HG03060 (cell line): ENCODE results near the gene MTFP1.

Source experiments
- ATAC-seq: cut with Tn5 transposase; IDR thresholded peaks from one replicate; pipeline ENCODE4 v1.9.1; 2021; ENCODE audit warnings: low read depth, moderate number of reproducible peaks; ENCODE audit not compliant: unreplicated experiment

The MTFP1 gene

DNA sequence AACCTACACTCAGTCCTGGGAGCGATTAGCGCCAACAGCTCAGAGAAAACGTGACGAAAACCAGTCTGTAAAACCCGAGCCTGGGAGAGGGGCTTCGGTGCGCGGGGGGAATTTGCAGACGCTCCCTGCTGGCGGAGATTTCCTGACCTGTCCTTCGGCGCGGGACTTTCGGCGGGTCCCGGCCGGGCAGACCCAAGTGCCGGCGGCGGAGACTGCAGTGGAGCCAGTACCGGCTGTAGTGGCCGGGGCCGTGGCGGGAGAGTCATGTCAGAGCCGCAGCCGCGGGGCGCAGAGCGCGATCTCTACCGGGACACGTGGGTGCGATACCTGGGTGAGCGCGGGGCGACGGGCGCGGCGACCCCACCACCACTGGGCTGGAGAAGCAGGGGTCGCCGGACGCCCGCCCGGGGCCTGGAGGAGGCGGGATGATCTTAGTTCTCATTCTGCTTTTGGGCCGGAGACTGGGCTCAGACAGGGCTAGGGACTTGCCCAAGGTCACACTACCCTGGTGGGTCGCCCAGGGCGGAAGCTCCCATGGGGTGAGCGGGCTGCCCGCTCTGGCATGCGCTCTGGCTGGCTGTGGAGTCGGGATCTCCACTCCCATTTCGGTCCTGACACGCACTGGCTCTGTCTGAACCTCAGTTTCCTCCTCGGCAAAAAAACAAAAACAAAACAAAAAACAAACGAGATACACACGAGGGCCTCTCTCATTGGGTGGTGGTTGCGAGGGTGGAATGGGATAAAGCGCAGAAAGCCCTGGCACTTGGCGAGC, at the start of gene MTFP1:
MTFP1 (plus strand) TSS at position 153 of the 772 bp plus-strand sequence; CDS start at position 265, 112 bp downstream.
- ATAC-seq, result no peak

DNA sequence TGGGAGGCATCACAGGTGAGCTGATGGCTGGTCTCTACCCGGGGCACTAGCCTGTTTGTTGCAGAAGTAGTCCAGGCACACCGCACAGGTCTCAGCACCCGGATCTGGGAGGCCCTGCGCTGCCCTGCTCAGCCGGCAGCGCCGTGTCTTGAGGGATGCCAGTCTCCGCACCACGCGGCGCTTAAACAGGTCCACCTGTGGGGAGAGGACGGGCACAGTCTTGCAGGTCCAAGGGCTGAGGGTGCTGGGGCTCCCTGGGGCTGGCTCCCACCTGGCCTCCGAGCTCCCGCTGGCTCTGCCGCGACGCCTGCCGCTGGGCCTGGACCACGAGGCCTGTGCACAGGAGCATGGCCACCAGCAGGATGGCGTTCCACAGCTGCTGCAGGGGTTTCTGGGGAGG, 45.6 kb upstream of the MTFP1 start:
- ATAC-seq, result no peak

GRCh38 chr22:30381264-30381663, 44.3 kb upstream of the MTFP1 start:
- no peak for ATAC-seq

- ATAC-seq, result no peak
Measured at GRCh38 chr22:30382340-30382739, 43.2 kb upstream of the MTFP1 start.

- ATAC-seq, result no peak
Measured at GRCh38 chr22:30383061-30383460, 42.5 kb upstream of the MTFP1 start.

DNA sequence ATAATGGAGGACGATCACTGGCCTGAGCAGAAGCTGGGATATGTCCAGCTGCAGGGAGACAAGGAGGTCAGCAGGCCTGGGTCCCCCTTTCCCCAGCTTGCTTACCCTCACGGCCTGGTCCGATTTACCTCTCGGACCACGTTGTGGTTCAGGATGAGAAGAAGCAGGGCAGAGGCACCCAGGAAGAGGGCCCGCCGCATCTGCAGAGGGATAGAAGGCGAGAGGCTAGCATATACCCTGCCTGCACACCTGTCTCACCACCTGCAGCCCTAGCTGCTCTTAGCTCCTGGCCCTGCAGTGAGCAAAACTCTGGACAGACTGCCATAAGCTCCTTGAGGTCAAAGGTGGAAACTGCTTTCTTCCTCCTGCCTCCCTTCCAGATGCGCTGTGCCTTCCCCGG, 39.6 kb upstream of the MTFP1 start:
- ATAC-seq, result no peak

DNA sequence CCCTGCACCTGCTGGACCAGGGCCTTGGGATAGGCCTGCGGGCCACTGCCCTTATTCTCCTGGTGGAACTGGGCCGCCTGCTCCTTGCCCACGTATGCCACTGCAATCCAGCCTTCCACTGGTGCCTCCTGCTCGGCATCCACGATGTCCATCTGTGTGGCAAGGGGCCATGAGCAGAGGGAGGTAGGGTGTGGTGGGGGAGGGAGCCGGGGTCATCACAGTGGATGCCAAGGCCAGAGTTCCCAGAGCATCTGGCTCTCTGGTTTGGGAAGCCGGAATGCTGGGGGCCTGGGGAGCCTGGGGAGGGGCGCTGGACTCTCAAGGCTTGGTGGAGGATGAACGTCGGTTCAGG, 39.0 kb upstream of the MTFP1 start:
- ATAC-seq, result no peak

GRCh38 chr22:30386960-30387827, 38.4 kb upstream of the MTFP1 start, which contains the start of gene RNF215:
TSS of gene RNF215 (minus strand) at chr22:30387411. CDS start at chr22:30387313, 98 bp downstream.
- no peak for ATAC-seq

DNA sequence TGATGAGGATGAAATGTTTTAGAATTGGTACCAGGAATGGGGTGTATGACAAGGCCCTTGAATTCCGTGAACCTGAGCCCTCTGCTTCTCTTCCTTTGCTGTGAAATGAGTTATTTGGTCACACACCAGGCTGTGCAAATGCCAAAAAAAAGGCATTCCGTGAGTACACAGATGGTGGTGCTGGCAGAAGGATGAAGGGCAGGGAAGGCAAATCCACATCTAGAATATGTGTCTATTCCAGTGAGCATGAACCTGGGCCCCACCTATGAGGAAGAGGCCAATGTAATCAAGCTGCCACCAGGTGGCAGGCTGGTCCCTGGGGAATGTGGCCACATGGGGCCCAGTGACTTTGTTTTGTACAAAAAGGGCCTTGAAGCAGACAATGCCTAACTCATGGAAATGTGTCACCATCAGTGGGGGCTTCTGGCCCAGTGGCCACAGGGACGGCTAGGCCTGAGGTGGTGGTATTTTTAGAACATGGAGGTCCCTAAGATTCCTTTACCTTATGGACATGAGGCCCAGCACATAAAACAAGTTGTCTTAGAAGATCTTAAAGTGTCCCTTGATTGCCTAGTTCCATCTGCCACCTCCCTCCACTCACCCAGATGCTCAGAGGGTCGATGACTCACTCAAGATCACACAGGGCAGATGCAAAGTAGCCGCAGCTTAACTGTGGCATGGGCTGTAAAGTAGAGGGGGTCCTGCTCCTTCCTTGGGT, 34.4 kb upstream of the MTFP1 start:
- no peak for ATAC-seq

DNA sequence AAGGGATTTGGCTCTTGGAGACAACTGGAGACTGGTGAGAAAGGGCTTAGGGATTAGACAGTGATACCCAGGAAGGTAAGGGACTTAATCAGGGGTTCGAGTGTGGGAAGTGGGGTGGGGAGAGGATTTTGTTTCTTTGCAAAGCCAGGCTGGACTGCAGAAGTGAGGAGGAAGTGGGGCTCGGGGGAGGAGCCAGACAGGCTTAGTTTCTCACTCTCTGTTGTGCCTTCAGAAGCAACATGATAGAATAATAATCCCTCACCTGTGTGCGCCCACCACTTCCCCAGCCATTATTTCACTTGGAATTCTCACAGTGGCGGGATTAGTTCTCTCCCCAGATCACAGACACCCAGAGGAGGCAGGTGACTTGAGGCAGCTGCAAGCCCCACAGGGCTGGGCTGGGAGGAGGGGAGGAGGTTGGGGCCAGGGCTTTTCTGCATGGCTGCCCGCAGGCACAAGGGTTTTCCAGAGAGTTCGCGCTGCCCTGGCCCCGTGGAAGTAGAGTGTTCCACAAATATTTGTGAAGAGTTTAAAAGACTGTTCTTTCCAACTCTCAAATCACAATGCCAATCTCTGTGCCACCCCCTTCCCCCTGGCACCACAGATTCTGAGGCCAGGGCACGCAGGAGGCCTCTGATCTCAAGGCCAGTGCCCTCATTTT, 32.8 kb upstream of the MTFP1 start:
- ATAC-seq, result no peak

DNA sequence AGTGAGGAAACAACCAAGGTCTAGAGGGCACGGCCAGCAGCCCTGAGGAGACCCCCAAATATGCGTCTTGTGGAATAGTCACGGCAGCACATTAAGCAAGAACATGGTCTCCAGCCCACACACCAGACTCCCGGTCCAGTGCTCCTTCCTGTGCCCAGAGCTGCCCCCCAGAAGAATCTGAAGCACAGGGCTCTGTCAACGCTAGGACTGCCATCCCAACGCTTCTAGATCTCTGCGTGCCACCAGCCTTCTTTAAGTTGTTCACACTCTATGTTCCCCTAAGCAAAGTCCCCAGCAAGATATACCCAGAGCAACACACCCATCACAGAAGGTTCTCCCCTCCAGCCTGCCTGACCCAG, 32.3 kb upstream of the MTFP1 start:
- no peak for ATAC-seq

GRCh38 chr22:30393885-30394284, 31.7 kb upstream of the MTFP1 start:
- ATAC-seq, result no peak

DNA sequence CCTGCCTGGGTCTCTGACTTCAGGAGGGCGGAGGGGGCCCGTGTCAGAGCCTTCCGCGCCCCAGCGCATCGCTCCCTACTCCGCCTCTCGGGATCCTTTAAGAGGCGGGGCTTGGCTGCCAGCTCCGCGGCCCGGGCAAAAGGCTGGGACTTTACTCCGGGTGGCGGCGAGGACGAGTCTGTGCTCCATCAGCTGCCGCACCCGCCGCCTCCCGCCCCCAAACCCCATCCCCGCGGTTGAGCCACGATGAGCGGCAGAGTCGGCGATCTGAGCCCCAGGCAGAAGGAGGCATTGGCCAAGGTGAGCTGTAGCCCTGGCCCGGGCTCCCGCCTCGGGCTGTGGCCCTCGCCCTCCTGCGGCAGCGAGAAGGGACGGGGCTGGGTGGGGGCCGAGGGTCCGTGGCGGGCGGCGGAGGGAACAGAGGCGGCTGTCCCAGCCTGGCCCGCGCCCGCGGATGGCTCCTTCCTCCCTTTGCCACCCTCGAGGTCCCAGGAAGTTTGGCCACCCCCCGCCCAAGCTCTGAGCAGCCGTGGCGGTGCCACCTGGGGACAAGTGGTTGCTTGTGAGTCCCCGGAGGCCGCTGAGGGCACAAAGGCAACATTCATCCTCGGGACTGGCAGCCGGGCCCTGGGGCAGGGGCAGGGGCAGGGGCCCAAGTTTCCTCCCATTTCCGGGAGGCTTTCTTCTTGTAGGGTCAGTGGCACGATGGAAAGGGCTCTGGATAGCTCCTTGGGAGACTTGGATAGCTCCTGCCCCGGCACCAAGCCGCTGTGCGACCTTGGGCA, 28.5 kb upstream of the MTFP1 start, which contains the start of gene SEC14L2:
SEC14L2 (plus strand) TSS at position 148 of the 785 bp plus-strand sequence; CDS start at position 247, 99 bp downstream.
- ATAC-seq, result no peak

GRCh38 chr22:30397656-30398635, 27.6 kb upstream of the MTFP1 start:
- no peak for ATAC-seq

GRCh38 chr22:30398685-30399680, 26.6 kb upstream of the MTFP1 start:
- no peak for ATAC-seq

- no peak for ATAC-seq
Measured at GRCh38 chr22:30399718-30400117, 25.9 kb upstream of the MTFP1 start.

DNA sequence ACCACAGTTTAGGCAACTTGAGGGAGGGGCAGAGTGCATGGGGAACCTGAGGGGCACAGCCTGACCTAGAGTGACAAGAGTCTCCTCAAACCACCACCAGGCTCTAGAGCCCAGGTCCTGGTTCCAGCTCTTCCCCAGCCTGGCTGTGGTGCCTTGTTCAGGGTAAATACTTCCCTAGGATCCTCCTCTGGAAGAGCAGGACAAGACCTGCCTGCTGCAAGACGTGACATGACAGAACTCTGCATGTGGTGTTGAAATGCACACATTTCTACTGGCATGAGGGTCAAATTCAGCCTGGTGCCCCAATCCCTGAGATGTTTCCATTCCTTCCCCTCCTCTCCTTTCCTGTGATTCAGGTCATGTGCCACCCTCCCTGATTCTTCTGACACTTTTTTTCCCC, 25.4 kb upstream of the MTFP1 start:
- no peak for ATAC-seq
